ENCODE results near the gene CFAP221. TPM values are rescaled to one million over a fixed set of nuclear protein-coding genes. Genes with fewer than 3 reads are reported as not detected.

The CFAP221 gene
- total and polyA plus RNA-seq, 10 of the 15 experiments (the other 5 are each of a cell fraction or from before 2014, with no cell fraction given): not detected

DNA sequence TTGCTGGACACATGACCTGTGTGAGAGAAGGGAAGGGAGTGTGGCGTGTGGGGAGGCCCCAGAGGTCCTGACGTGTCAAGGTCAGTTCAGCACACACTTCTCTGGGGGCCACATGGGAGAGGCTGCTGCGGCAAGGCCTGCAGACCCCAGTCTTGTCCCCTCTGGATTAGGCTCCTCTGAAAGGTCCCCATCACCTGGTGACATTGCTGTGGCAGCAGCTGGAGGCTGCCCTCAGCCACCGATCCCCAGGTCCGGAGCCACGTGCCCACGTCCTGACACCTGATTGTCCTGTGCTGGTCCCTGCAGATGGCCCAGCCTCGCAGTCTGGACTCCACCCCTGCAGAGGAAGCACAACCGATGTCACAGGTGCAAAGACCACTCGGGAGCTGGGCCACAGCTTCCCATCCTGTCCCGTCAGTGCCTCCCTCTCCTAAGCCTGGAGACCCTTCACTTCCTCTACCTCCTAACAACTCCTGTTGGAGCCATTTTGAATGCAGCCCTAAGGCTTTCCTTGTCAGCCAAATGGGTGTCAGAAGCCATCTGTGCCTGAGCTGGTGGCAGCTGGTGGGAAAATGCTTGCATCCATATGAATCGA, 147.5 kb downstream of the CFAP221 start:
- DNase-seq (ENCODE audit: low read depth, low spot score) (no peak), ATAC-seq (no peak), FAIRE-seq (no peak)
- no peaks in the 10 kb centered on the region for H3K9me3 ChIP-seq (replicated peaks; ENCODE audit: control insufficient read depth, insufficient read depth, low read length)
- no peaks in the 10 kb centered on the region for H3K36me3 ChIP-seq (ENCODE audit: control insufficient read depth in 2 of 2, insufficient read depth in 2 of 2, low read length in 1 of 2)
- in situ Hi-C loops (cut with MboI): no loop called here
- ChIA-PET RAD21 (ENCODE audit: unreplicated experiment) (no interaction called here), SMC1A (ENCODE audit: uncharacterized antibody, unreplicated experiment) (no interaction called here), POLR2A (no interaction called here), CTCF (interaction anchor here (1.1 to 1.6 kb wide), 2 partner anchors 11 to 68 kb away, joined by 3 to 6 read pairs; partner anchors contain the start of gene PTPN4)
- no peaks in the 10 kb centered on the region for H3K27me3 ChIP-seq (replicated peaks in 1 of 2; ENCODE audit: control insufficient read depth in 2 of 2, insufficient read depth in 2 of 2, low read length in 1 of 2)
- H3K79me2 ChIP-seq (ENCODE audit: control insufficient read depth, insufficient read depth, low read length): no peaks in the 10 kb centered on the region
- H3K9ac ChIP-seq (ENCODE audit: control insufficient read depth, insufficient read depth, low read length): no peak overlapping the region
- intact Hi-C loops (cut with micrococcal nuclease; ENCODE audit: unreplicated experiment): no loop called here
- H2AFZ ChIP-seq (ENCODE audit: control insufficient read depth, low read depth, low read length): no peak overlapping the region
- no peaks in the 10 kb centered on the region for H4K20me1 ChIP-seq (ENCODE audit: control insufficient read depth, insufficient read depth)
- no peak overlapping the region for H3K27ac ChIP-seq (ENCODE audit: control insufficient read depth, insufficient read depth)
- no TSS peak for BruUV-seq (replicated peaks)
- no peak for TF ChIP-seq NFYB (IDR thresholded peaks at IDR 0.05; ENCODE audit: insufficient read depth, low read depth, low read length)
- no peaks in the 10 kb centered on the region for H3K4me1 ChIP-seq (ENCODE audit: control insufficient read depth, insufficient read depth, low read length)
- WGBS (ENCODE audit: insufficient coverage, insufficient replicate concordance, low lambda C conversion rate, missing lambda C conversion rate): 79% methylated on average over 10 of the region's 12 CpGs
- H3K4me2 ChIP-seq (ENCODE audit: control insufficient read depth, insufficient read depth): no peak overlapping the region
- no peak overlapping the region for H3K4me3 ChIP-seq

DNA sequence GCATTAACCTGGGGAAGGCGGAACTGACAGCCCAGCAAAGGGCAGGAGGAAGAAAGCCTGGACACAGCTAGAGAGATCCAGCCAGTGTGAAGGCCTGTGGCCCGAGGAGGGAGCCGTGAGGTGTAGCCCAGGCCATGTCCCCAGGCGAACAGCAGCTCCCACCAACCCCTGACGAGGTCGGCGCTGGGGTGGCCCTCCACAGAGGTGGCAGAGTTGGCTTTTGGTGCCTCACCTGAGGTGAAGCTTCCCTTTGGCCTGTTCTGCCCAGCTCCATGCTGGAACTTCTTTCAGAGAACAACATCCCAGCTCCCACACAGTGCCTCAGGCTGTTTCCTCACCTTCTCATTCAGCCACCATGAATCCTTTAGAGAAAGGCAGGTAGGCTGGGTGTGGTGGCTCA, 148.1 kb downstream of the CFAP221 start:
- POLR2A ChIA-PET: no interaction called here
- ATAC-seq (no peak), FAIRE-seq (no peak), DNase-seq (ENCODE audit: low read depth, low spot score) (no peak)
- Histone ChIP-seq H3K36me3 (ENCODE audit: control insufficient read depth in 2 of 2, insufficient read depth in 2 of 2, low read length in 1 of 2) (no peaks in the 10 kb centered on the region), H3K9ac (ENCODE audit: control insufficient read depth, insufficient read depth, low read length) (no peak overlapping the region), H3K27ac (ENCODE audit: control insufficient read depth, insufficient read depth) (no peak overlapping the region), H3K4me3 (no peak overlapping the region), H3K4me2 (ENCODE audit: control insufficient read depth, insufficient read depth) (no peak overlapping the region), H3K79me2 (ENCODE audit: control insufficient read depth, insufficient read depth, low read length) (no peaks in the 10 kb centered on the region), H3K4me1 (ENCODE audit: control insufficient read depth, insufficient read depth, low read length) (0 out of 2 replicates have a peak, but pooled peaks cover 5% of the 10 kb centered on the region), H3K9me3 (replicated peaks; ENCODE audit: control insufficient read depth, insufficient read depth, low read length) (no peaks in the 10 kb centered on the region), H2AFZ (ENCODE audit: control insufficient read depth, low read depth, low read length) (no peak overlapping the region), H4K20me1 (ENCODE audit: control insufficient read depth, insufficient read depth) (no peaks in the 10 kb centered on the region), H3K27me3 (replicated peaks in 1 of 2; ENCODE audit: control insufficient read depth in 2 of 2, insufficient read depth in 2 of 2, low read length in 1 of 2) (no peaks in the 10 kb centered on the region)
- CTCF ChIA-PET: interaction anchor here (1.1 to 1.6 kb wide), 2 partner anchors 11 to 67 kb away, joined by 3 to 6 read pairs; partner anchors contain the start of gene PTPN4
- WGBS (ENCODE audit: insufficient coverage, insufficient replicate concordance, low lambda C conversion rate, missing lambda C conversion rate): 98% methylated on average over 7 of the region's 7 CpGs
- intact Hi-C loops (cut with micrococcal nuclease; ENCODE audit: unreplicated experiment): no loop called here
- no peak for TF ChIP-seq HDAC6 (IDR thresholded peaks at IDR 0.05; ENCODE audit: unreplicated experiment)
- TF ChIP-seq SUZ12 (IDR thresholded peaks at IDR 0.05; ENCODE audit: unreplicated experiment): no peak
- BruUV-seq (replicated peaks): no TSS peak
- SMC1A ChIA-PET (ENCODE audit: uncharacterized antibody, unreplicated experiment): no interaction called here
- RAD21 ChIA-PET (ENCODE audit: unreplicated experiment): no interaction called here
- in situ Hi-C loops (cut with MboI): no loop called here
